PFSK-1 (cell line): Measurements from ENCODE around the gene ZMYM1.

Experiments used
- FOXP2 ChIP-seq: optimal IDR thresholded peaks from 2 replicates; pipeline ENCODE3; 2011; ENCODE audit warnings: borderline replicate concordance, control low read depth, inconsistent platforms; ENCODE audit not compliant: insufficient read depth; ENCODE audit errors: extremely low read length, extremely low read depth
- POLR2AphosphoS5 ChIP-seq: IDR thresholded peaks from 2 replicates; pipeline ENCODE4 v1.6.1; 2012; ENCODE audit warnings: low read depth, mild to moderate bottlenecking, control low read depth, low read length, moderate library complexity
- TAF1 ChIP-seq: IDR thresholded peaks from 2 replicates; pipeline ENCODE4 v1.6.1; 2012; ENCODE audit warnings: low read length, control low read depth, borderline replicate concordance; ENCODE audit not compliant: insufficient read depth
- TF ChIP-seq, protein P1 (sequence below), 2 experiments: IDR thresholded peaks; 2 replicates each; pipeline versions ENCODE4 v1.6.1 to v1.8.0; 2011 to 2012; ENCODE audit warnings: low read depth in 2 of 2, low read length in 2 of 2, control low read depth in 1 of 2, inconsistent platforms in 1 of 2, mild to moderate bottlenecking in 1 of 2, moderate library complexity in 1 of 2; ENCODE audit not compliant: insufficient read depth in 1 of 2

GRCh38 chr1:35036621-35037020, 42.6 kb upstream of the ZMYM1 start:
- no peak for TF ChIP-seq POLR2AphosphoS5
- TF ChIP-seq, protein P1, sequence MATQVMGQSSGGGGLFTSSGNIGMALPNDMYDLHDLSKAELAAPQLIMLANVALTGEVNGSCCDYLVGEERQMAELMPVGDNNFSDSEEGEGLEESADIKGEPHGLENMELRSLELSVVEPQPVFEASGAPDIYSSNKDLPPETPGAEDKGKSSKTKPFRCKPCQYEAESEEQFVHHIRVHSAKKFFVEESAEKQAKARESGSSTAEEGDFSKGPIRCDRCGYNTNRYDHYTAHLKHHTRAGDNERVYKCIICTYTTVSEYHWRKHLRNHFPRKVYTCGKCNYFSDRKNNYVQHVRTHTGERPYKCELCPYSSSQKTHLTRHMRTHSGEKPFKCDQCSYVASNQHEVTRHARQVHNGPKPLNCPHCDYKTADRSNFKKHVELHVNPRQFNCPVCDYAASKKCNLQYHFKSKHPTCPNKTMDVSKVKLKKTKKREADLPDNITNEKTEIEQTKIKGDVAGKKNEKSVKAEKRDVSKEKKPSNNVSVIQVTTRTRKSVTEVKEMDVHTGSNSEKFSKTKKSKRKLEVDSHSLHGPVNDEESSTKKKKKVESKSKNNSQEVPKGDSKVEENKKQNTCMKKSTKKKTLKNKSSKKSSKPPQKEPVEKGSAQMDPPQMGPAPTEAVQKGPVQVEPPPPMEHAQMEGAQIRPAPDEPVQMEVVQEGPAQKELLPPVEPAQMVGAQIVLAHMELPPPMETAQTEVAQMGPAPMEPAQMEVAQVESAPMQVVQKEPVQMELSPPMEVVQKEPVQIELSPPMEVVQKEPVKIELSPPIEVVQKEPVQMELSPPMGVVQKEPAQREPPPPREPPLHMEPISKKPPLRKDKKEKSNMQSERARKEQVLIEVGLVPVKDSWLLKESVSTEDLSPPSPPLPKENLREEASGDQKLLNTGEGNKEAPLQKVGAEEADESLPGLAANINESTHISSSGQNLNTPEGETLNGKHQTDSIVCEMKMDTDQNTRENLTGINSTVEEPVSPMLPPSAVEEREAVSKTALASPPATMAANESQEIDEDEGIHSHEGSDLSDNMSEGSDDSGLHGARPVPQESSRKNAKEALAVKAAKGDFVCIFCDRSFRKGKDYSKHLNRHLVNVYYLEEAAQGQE (IDR thresholded peaks at IDR 0.05; ENCODE audit: insufficient read depth in 1 of 2, low read depth in 2 of 2, low read length in 2 of 2): no peak
- no peak for TF ChIP-seq TAF1
- no peak for TF ChIP-seq FOXP2
